Omental fat pad (tissue), 4 donors: ENCODE data around the gene SPTBN1. TPM values are rescaled to one million over a fixed set of nuclear protein-coding genes. Genes with fewer than 3 reads are reported as not detected.

ENCODE experiments used
- ATAC-seq: fragments of 150-250 bp; one replicate; pipeline ENCODE4 v1.9.1; 2016; ENCODE audit warnings: mild to moderate bottlenecking, moderate library complexity; ENCODE audit not compliant: low FRiP score
- DNase-seq: peaks from one replicate; pipeline ENCODE4 v3.0.0-alpha.2; 2019; ENCODE audit warnings: low spot score
- total RNA-seq, 4 donors: library from RNA; depleted of rRNA; stranded (reverse); fragments of >200 nt; gene quantifications; one replicate each; pipeline ENCODE4 v1.1.0, GENCODE V29; 2016
- TF ChIP-seq, protein P1 (sequence below), 3 donors: fragments of 450-650 bp; IDR thresholded peaks; one replicate each; pipeline ENCODE4 v1.5.1; 2016 to 2017; ENCODE audit warnings: antibody characterized with exemption in 3 of 3, mild to moderate bottlenecking in 3 of 3, moderate library complexity in 2 of 3

The SPTBN1 gene
- total RNA-seq, 4 donors from 2014 or later, result 681 to 1,046 (median 964) TPM

DNA sequence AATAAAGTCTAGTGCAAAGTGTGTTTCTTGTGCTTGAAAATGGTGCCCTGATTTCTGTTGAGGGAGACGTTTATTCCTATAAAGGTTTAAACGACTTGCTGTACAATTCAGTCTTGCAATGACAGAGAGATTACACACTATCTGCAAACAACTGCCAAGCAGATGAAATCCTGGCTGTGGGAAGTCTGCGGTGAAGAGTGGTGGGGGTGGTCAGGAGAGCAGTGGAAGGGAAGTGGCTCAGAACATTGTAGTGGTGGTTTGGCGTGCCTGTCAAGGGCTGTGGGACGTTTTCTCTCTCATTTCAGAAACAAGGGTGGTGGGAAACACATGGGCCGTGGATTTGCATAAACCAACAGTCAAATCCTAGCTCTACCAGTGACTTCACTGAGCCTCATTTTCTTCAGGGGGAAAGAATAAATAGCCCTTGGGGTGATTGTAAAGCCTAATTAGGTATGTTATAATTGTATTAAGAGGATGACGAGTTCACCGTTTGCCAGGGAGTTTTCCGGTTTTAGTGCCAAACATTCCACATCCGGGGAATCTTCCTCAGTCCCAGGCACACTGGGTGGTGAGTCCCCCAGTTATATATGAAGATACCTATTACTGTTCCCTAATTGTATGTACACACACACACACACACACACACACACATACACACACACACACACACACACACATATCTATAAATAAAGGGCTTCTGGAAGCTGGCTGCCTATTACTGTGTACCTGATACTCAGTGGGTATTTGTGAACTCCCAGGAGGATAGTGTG is 115.0 kb downstream of the SPTBN1 start:
- ATAC-seq (no peak), DNase-seq (no peak)
- TF ChIP-seq, protein P1, sequence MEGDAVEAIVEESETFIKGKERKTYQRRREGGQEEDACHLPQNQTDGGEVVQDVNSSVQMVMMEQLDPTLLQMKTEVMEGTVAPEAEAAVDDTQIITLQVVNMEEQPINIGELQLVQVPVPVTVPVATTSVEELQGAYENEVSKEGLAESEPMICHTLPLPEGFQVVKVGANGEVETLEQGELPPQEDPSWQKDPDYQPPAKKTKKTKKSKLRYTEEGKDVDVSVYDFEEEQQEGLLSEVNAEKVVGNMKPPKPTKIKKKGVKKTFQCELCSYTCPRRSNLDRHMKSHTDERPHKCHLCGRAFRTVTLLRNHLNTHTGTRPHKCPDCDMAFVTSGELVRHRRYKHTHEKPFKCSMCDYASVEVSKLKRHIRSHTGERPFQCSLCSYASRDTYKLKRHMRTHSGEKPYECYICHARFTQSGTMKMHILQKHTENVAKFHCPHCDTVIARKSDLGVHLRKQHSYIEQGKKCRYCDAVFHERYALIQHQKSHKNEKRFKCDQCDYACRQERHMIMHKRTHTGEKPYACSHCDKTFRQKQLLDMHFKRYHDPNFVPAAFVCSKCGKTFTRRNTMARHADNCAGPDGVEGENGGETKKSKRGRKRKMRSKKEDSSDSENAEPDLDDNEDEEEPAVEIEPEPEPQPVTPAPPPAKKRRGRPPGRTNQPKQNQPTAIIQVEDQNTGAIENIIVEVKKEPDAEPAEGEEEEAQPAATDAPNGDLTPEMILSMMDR (IDR thresholded peaks at IDR 0.05), result no peak

GRCh38 chr2:54572262-54572635 is 116.1 kb downstream of the SPTBN1 start:
- TF ChIP-seq, protein P1 (IDR thresholded peaks at IDR 0.05), result no peak
- DNase-seq (no peak), ATAC-seq (peak; percentile 74)

DNA sequence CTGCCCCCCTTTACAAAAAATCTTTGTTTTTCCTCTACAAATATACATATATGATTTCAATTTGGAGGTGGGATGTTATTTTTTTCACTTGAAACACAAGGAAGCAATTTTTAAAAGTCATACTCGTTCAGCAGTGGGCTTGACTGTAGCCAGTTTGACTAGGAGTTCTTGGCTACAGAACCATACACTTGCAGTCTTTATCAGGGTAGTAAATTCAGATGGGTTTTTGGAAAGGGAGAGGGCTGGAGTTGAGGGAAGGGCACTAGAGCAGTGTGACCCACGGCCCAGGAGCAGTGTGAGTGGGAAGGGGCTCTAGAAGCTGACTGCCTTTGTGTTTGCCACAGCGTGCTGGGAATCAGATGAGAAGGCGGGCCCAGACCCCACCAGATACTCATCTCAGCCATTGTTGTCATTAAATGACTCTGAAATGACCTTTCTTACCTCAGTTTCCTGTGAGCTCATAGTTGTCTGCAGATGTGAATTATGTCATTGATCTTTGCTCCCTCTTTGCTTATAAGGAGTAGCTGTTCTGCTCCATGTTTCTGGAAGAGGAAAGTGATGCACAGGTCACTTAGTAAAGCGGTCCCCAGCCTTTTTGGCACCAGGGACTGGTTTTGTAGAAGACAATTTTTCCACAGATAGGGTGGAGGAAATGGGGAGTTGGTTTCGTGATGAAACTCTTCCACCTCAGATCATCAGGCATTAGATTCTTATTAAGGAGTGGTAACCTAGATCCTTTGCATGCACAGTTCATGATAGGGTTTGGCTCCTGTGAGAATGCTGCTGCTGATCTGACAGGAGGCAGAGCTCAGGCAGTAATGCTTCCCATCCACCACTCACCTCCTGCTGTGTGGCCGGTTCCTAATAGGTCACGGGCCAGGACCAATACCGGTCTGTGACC is 116.8 kb downstream of the SPTBN1 start:
- TF ChIP-seq, protein P1 (IDR thresholded peaks at IDR 0.05), result no peak
- ATAC-seq (no peak), DNase-seq (no peak)

- ATAC-seq (no peak), DNase-seq (no peak)
- TF ChIP-seq, protein P1 (IDR thresholded peaks at IDR 0.05), result no peak
Observed at GRCh38 chr2:54573537-54573919, 117.4 kb downstream of the SPTBN1 start.

- no peak for ATAC-seq
- DNase-seq, result no peak
- TF ChIP-seq, protein P1 (IDR thresholded peaks at IDR 0.05), result no peak
Observed at GRCh38 chr2:54574107-54574859, 118.2 kb downstream of the SPTBN1 start.

DNA sequence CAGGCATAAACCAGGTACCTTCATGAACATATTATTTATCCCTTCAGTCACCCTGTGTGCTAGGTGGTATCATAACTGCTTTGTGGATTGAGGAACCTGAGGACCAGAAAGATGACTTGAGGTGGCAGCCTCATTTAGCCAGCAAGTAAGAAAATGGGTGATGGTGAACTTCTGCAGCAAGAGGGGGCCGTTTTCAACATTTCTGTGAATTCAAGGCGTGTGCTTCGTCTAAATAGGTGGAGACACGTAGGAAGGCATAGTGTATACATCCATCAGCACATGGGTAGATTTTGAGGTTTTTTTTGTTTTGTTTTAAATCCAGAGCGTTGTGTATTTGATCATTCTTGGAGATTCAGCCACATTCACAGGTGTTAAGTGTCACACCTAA is 118.7 kb downstream of the SPTBN1 start:
- ATAC-seq (no peak), DNase-seq (no peak)
- TF ChIP-seq, protein P1 (IDR thresholded peaks at IDR 0.05), result no peak
